Stimulated activated CD8-positive, alpha-beta memory T cell treated with anti-CD3 and anti-CD28 coated beads, Interleukin-2, amount 100 ng/mL, for 1 hour (primary cell): Measurements from ENCODE around the gene ALKAL2.
"Not testable (repeated sequence)": the region's sequence is repeated elsewhere in the genome, so short reads cannot be mapped to it uniquely, and the experiment has no call there.

ENCODE experiments used
- DNase-seq, 2 donors: peaks; one replicate each; pipeline ENCODE4 v3.0.0-alpha.2; 2020; ENCODE audit warnings: low read depth in 2 of 2

The ALKAL2 gene, protein sequence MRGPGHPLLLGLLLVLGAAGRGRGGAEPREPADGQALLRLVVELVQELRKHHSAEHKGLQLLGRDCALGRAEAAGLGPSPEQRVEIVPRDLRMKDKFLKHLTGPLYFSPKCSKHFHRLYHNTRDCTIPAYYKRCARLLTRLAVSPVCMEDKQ

DNA sequence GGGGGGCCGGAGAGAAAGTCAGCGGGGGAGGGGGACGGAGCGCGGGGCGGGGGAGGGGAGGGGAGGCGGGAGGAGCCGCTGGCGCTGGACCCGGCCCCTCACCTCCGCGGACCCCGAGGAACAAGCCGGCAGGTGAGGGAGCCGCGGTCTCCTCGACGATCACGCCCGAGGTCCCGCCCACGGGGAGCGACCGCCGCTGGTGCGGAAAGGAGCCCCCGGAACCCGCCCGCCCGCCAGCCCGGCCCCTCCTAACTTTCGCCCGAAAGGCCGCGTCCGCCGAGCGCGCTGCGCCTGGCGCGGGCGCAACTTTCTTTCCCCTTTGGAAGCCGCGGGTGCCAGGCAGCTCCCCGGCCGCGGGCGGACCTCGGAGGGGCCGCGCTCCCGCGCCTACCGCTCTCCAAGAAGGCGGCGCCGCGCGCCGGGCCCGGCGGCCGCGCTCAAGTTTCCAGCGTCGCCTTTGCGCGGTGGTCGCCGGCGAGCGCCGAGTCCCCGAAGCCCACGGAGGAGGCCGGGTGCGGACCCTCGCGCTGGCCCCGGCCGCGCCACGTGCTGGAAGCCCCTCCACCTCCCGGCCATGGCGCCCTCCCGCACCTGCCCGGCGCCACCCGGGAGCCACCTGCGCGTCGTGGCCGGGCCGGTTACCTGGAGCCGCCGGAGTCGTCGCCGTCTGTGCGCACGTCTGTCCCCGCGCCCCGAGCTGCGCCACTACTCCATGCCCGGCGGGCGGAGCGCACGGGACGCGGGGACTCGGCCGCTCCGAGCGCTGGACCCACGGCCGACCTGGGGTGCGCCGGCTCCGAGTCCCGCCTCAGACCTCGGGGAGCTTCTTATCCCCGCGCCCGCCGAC, at the start of gene ALKAL2:
Gene ALKAL2 (minus strand): TSS at position 181 of the 847 bp plus-strand sequence. CDS start 256 bp downstream, outside the sequence.
- no peak for DNase-seq

DNA sequence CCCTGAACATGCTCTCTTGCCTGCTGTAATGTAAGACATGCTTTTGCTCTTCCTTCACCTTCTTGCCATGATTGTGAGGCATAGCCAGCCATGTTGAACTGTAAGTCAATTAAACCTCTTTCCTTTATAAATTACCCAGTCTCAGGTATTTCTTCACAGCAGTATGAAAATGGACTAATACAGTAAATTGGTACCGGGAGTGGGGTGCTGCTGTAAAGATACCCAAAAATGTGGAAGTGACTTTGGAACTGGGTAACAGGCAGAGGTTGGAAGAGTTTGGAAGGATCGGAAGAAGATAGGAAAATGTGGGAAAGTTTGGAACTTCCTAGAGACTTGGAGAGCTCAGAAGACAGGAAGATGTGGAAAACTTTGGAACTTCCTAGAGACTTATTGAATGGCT, 49.1 kb upstream of the ALKAL2 start:
- not testable (repeated sequence) for DNase-seq

DNA sequence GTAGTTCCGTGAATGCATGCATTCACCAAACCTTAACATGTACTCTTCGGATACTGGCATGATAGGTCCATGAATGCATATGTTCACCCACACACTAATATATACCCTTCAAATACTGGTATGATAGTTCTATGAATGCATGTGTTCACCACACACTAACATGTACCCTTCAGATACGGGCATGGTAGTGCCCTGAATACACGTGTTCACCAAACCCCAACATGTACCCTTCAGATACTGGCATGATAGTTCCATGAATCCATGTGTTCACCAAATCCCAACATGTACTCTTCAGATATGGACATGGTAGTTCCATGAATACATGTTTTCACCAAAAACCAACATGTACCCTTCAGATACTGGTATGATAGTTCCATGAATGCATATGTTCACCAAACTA, 48.5 kb upstream of the ALKAL2 start:
- DNase-seq: no peak

DNA sequence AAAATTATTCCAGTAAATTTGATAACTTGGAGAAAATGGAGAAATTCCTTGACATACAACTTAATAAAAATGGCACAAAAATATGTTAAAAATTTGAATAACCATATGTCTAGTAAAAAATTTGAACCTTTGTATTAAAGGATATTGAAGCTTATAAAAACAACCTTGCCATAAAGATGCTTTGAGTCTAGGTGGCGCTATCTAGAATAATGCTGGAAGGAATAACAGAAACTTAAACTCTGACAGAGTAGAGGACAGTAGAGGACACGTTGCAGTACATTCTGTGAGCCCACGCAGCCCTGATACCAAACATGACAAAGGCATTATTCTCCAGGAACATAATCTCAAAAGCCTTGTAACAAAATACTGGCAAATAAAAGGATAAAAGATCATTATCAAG, 44.7 kb upstream of the ALKAL2 start:
- DNase-seq: no peak

DNA sequence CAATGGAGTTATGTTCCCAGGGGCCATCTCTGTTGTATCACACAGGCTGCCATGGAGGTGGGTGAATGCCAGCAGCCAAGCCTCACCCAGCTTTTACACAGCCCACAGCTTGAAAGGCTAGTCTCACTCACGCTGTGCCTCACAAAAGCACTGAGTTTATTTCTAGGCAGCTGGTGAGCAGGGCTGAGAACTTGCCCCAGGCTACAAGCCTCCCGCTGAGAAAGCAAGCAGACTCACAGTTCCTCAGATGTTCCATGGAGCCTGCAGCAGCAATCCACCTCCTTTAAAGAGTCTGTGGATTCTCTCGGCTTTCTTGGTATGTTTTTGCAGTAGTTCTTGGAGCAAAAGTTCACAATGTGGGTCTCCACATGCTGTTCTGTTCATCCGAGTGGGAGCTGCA, 40.9 kb upstream of the ALKAL2 start:
- DNase-seq: no peak

DNA sequence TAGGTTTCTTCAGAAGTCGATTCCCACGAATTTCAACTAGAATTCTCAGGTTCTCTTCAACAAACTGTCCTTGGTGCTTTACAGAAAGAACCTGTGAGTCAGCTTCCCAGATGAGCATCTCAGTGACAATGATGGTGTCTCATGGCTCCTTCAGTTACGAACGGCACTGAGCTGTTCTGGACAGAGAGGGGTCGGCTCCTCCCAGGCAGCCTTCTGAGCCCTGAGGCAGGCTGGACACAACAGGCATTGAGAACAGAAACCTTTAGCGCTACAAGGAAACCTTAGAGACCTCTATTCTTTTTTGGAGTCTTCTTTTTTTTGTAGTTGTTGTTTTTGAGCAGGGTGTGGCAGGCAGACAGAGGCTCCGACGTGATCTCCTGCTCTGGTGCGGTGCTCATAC, 35.1 kb upstream of the ALKAL2 start:
- DNase-seq: no peak

DNA sequence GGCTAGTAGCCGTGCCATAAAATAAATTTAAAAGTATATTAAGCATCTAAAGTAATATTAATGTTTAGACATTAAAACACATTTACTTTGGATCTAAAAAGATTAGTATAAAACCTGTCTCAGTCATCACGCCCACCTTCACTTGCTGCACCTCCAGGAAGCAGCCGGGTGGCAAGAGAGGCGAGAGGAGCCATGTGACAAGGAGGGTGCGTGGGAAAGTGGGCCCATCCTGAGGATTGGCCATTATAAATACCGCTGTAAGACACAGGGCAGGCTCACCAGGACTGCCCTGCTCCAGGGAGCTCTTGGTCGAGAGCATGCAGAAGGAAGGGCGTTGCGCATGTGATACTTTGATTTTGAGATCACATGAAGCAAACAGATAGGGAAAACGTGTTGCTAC, 34.4 kb upstream of the ALKAL2 start:
- DNase-seq: no peak

DNA sequence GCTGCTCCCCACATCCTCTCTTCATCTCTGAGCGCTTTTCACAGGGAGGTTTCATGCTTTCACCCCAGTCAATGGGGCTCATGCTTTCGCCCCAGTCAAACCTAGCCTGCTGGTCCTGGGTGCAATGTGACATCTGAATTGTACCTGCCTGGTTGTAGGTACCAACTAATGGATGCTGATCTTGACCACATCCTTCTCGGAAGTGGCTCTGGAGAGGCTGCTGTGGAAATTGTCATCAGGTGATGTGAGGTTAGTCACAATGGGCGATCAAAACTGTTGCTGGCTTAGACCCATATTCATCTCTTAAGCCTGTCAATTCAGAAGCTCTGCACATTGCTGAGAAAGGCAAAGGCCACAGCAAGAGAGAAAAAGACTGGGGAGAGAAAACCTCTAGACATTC, 32.7 kb upstream of the ALKAL2 start:
- DNase-seq: no peak

DNA sequence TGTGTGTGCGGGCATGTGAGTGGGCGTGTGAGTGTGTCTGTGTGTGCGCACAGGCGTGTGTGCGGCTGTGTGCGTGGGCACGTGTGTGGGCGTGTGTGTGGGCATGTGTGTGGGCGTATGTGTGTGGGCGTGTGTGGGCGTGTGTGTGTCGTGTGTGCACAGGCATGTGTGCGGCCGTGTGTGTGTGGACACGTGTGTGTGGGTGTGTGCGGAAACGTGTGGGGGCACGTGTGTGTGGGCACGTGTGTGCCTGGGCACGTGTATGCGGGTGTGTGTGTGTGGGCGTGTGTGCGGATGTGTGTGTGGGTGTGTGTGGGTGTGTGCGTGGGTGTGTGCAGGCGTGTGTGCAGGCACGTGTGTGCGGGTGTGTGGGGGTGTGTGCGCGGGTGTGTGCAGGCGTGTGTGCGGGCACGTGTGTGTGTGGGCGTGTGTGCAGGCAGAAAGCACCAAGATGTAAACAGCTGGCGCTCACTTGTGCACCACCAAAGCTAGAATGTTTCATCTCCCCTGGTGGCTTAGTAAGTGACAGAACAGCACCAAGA, 31.2 kb upstream of the ALKAL2 start:
- no peak for DNase-seq

DNA sequence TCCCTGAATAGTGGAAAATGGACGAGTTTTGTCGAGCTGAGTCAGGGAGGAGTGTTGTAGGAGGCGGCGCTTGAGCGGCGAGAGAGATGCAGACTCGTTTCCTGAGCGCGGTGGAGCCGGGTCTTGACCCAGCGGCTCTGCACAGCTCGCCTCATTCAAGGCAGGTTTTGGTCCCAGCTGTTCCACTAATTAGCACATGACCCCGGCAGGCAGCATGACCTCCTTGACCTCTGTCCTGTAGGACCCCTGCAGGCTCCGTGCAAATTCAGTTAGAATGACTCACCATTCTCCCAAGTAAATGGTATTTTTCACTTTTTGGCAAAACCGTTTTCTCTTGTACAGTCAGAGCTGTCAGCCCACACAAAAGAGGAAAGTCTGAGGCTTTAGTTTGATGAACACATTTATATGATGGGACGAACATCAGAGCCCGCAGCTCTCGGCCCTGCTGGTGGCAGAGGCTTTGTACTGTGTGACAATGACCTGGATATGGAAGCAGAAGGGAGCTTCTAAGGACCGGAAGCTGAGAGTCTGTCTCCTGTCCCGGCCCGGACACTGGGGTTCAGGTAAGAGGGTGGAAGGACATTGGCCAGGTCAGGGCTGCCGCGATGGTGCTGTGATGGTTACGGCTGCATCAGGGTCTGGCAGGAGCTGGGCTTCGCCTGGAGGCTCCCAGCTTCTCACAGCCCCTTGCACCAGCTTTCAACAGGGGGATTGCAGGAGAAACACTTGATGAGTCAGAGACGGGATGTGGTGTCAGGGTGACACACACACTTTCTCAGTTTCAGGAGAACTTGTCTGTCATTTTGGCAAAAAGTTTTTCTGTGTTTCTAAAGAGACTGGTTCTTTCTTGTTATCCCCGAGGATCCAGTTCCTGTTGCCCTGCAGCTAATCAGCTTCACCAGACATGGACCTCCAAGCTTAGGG, 29.9 kb upstream of the ALKAL2 start:
- DNase-seq: no peak

DNA sequence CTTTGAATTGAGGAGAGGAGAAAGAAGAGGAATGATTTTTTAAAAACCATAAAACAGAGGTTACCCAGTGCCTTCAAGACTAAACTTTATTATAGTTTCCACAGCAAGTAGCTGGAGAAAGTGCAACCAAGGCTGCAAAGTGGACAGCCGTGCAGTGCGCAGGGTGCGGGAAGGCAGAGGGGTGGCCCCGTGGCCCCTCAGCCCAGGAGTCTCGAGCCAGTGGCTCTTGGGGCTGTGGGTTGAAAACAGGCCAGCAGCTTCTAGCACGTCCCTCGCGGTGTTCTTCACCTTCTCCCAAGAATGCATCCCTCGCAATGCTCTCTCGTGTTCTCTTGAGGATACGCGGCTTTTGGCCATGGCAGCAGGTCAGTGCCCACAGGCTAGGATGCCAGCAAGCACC, 28.5 kb upstream of the ALKAL2 start:
- no peak for DNase-seq

DNA sequence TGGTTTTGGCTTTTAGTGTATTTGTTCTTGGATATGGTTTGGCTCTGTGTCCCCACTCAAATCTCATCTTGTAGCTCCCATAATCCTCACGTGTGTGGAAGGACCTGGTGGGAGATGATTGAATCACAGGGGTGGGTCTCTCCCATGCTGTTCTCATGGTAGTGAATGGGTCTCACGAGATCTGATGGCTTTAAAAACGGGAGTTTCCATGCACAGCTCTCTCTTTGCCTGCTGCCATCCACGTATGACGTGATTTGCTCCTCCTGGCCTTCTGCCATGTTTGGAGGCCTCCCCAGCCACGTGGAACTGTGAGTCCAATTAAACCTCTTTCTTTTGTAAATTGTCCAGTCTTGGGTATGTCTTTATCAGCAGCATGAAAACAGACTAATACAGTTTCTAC, 28.0 kb upstream of the ALKAL2 start:
- DNase-seq: not testable (repeated sequence)

DNA sequence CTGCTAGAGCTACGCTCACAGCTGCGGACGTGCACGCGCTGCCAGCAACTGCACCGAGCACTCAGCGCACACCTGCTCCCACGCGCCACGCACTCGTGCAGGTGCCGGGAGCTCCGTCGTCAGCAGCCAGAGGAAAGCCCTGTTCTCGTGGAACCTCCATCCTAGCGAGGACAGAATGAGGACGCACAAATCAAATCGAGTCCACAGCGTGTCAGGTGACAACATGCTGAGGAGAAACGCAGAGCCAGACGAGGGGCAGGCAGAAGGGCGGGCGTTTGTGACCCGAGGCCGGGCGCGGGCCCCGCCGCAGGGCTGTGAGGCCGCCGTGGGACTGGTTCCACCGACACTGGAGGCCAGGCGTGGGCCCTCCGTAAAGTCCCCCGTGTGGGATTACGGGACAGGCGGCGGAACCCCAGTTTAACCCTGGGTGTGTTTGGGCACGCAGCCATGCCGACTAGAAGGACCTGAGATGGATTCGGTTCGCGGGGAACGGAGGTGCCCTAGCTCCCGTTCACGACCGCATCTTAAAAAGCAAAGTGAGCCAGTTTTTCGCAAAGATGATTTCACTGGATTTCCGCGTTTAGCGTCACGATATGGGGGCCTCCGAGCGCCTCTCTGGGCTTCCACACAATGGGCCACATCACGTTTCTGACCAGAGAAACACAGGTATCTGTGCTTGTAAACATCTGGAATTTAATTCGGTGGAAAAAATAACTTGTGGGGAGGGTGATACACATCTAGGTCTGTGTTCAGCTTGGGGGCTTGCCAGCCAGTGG, 26.9 kb upstream of the ALKAL2 start:
- no peak for DNase-seq

DNA sequence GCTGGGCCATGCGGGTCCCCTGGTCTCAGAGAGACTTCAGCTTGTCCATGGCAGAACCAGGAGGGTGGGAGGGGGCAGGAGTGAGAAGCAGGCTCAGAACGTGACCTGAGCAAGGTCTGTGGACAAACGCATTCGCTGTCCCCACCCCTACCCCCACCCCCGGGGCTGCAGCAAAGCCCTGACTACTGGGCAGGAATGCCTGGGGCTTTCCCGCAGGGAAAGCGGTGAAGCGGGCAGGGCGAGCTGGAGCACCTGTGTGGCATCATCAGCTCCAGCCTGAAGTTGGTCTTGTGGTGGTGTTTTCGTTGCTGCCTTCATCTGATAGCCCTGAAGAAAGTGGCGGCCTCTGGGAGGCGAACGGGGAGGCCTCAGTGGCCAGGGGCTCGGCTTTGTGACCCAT, 26.1 kb upstream of the ALKAL2 start:
- DNase-seq: no peak

DNA sequence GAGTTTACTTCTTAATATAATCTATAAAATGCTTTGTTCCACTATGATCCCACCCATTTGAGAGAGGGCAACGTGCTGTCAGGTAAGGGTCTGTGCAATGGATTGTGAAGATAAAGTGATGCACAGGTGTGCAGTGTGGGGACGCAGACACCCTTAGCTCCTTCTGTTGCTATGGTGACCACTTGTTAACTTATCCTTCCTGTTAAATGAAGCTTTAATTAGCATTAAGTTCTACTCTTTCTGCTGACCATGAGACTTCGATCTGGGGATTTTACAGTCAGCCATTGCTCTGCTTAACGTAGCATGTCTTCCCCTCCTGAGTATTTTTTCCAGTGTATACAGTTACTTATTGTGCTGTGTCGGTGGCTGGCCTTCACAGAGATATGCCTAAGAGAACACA, 23.1 kb upstream of the ALKAL2 start:
- DNase-seq: no peak

DNA sequence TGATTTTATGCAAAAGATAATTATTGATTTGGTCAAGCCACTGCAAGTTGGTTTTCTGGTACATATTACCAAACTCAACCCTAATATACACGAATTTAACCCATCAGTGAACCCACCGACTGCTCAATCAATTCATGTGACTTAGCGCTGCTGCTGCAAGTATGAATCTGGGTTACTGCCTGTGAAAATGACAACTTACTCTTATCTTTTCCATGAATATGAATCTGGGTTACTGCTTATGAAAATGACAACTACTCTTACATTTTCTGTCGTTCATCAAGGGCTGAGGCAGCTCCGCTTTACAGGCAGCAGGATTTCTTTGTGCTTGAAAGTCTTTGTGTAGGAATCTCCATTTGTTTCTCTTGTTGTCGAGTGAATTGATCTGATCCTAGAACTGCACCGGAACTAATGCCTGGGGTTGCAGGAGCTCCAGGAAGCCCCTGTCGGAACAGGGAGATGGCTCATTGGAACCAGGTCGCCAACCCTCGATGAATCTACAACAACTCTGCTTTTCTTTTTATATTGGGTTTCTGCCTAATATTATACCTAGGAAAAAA, 22.1 kb upstream of the ALKAL2 start:
- no peak for DNase-seq

DNA sequence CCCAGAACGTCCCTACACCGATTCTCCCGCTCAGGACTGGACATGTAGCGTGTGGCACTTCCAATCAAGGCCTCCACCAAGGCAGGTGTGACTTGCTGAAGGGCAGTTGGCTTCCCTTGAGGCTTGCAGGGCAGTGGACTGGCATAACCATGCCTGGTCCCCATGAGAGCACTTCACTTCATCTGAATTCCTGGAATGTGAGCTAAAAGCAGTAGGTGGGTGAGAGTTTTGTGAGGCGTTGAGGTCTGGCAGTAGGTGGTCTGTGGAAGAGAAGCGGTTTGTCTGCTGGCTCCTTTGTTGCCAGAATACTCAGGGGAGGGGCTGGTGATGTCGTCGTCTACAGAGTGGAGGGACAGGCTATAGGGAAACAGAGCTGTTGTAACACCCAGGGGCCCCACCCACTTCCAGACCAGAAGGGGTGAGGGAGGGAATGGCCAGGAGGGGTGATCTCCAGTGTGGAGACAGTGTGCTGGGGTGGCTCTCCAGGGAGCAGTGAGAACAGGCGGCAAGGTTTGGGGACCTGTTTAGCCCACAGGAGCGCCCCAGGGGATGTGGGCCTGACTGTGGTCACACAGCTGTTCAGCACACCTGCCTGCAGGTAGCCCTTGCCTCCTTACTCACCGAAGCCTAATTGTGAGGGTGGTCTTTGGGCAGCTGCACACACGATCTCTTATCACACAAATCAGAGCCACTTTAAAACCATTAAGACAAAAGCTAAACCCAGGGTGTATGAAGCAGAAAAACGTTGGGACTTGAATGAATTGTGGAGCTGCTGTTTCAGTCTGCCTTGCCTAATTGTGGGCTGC, 21.5 kb upstream of the ALKAL2 start:
- no peak for DNase-seq

DNA sequence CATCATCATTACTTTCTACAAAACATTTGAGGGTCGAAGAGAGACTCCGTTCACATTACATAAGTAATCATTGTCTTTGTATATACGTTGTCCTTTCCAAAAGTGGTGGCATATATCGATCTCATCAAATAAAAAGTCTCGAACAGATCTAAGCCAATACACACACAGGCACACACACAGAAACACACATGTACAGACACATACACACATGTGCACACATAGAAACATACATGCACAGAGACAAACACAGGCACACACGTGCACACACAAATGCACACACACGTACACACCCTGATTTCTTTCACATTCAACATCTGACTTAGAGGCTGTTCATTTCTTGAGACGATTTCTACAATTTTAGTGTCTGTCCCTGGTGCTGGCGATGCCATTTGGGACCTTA, 17.5 kb upstream of the ALKAL2 start:
- DNase-seq: no peak

DNA sequence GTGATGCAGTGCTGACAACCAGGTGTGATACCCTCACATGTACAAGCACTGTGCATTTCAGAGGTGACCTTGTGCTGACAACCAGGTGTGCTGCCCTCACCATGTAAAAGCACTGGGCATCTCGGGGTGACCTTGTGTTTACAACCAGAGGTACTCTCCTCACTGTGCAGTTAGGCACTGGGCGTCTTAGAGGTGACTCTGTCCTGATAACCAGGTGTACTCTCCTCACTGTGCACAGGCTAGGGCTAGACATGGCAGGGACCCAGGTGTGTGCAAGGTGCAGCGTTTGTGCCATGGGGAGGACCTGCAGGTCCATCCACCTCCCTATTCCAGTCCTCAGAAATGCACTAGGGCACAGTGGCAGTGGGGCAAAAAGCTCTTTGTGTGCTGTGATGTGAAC, 8.5 kb upstream of the ALKAL2 start:
- no peak for DNase-seq

DNA sequence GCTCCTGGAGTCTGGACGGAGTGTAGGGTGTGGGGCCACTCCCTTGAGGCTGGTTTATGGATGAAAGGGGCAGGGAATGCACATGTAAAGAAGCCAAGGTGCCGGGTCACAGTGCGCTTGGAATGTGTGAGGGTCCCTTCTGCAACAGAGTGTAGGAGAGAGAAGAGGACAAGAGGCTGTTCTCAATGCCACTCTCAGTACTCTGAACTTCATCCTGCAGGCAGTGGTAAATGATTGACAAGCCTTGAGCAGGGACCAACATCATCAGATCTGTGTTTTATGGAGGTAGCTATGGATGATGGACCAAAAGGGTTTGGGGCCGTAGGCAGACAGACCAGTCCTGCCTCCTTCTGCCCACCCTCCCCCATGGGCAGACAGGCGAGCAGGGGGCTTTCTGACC, 7.2 kb upstream of the ALKAL2 start:
- no peak for DNase-seq
